ENCODE measurements around the gene TTLL11.

DNA sequence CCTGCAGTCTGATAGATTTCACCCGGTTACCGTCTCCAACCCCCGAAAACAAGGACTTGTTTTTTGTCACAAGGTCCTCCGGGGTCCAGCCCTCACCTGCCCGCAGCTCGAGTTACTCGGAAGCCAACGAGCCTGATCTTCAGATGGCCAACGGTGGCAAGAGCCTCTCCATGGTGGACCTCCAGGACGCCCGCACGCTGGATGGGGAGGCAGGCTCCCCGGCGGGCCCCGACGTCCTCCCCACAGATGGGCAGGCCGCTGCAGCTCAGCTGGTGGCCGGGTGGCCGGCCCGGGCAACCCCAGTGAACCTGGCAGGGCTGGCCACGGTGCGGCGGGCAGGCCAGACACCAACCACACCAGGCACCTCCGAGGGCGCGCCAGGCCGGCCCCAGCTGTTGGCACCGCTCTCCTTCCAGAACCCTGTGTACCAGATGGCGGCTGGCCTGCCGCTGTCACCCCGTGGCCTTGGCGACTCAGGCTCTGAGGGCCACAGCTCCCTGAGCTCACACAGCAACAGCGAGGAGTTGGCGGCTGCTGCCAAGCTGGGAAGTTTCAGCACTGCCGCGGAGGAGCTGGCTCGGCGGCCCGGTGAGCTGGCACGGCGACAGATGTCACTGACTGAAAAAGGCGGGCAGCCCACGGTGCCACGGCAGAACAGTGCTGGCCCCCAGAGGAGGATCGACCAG lies 320.4 kb downstream of the TTLL11 start:
- TF ChIP-seq, protein P1, sequence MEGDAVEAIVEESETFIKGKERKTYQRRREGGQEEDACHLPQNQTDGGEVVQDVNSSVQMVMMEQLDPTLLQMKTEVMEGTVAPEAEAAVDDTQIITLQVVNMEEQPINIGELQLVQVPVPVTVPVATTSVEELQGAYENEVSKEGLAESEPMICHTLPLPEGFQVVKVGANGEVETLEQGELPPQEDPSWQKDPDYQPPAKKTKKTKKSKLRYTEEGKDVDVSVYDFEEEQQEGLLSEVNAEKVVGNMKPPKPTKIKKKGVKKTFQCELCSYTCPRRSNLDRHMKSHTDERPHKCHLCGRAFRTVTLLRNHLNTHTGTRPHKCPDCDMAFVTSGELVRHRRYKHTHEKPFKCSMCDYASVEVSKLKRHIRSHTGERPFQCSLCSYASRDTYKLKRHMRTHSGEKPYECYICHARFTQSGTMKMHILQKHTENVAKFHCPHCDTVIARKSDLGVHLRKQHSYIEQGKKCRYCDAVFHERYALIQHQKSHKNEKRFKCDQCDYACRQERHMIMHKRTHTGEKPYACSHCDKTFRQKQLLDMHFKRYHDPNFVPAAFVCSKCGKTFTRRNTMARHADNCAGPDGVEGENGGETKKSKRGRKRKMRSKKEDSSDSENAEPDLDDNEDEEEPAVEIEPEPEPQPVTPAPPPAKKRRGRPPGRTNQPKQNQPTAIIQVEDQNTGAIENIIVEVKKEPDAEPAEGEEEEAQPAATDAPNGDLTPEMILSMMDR (IDR thresholded peaks at IDR 0.05; ENCODE audit: low read depth, low read length, poor library complexity, severe bottlenecking) = no peak
- no peak for TF ChIP-seq EZH2phosphoT487 (IDR thresholded peaks at IDR 0.05; ENCODE audit: borderline replicate concordance, low read length)

Measured in DOHH2 (cell line).